Nephron (organoid): ENCODE results near the gene SYNE3.

Source experiments
- H3K27ac Mint-ChIP-seq, 3 experiments: 2 replicates each; pipeline ENCODE4 v1.8.0; 2020; ENCODE audit warnings: mixed read lengths in 3 of 3, mild to moderate bottlenecking in 2 of 3, moderate library complexity in 1 of 3
- H3K27me3 Mint-ChIP-seq: 2 replicates; pipeline ENCODE4 v1.8.0; 2021; ENCODE audit warnings: low read depth, mild to moderate bottlenecking, moderate library complexity, mixed read lengths
- H3K36me3 Mint-ChIP-seq: 2 replicates; pipeline ENCODE4 v1.8.0; 2020; ENCODE audit warnings: low read depth, mixed read lengths
- H3K4me1 Mint-ChIP-seq: 2 replicates; pipeline ENCODE4 v1.8.0; 2020; ENCODE audit warnings: mixed read lengths
- H3K4me3 Mint-ChIP-seq, 3 experiments: 2 replicates each; pipeline ENCODE4 v1.8.0; 2020; ENCODE audit warnings: mild to moderate bottlenecking in 3 of 3, mixed read lengths in 3 of 3, moderate library complexity in 2 of 3
- H3K9me3 Mint-ChIP-seq: 2 replicates; pipeline ENCODE4 v1.8.0; 2020; ENCODE audit warnings: mixed read lengths
- TF ChIP-seq, protein P1 (sequence below), 3 experiments: fragments of 200-600 bp; sonication (generic); IDR thresholded peaks; one replicate each; pipeline ENCODE4 v1.5.0; 2021; ENCODE audit warnings: antibody characterized with exemption in 3 of 3; ENCODE audit not compliant: unreplicated experiment in 3 of 3

SYNE3 gene, protein sequence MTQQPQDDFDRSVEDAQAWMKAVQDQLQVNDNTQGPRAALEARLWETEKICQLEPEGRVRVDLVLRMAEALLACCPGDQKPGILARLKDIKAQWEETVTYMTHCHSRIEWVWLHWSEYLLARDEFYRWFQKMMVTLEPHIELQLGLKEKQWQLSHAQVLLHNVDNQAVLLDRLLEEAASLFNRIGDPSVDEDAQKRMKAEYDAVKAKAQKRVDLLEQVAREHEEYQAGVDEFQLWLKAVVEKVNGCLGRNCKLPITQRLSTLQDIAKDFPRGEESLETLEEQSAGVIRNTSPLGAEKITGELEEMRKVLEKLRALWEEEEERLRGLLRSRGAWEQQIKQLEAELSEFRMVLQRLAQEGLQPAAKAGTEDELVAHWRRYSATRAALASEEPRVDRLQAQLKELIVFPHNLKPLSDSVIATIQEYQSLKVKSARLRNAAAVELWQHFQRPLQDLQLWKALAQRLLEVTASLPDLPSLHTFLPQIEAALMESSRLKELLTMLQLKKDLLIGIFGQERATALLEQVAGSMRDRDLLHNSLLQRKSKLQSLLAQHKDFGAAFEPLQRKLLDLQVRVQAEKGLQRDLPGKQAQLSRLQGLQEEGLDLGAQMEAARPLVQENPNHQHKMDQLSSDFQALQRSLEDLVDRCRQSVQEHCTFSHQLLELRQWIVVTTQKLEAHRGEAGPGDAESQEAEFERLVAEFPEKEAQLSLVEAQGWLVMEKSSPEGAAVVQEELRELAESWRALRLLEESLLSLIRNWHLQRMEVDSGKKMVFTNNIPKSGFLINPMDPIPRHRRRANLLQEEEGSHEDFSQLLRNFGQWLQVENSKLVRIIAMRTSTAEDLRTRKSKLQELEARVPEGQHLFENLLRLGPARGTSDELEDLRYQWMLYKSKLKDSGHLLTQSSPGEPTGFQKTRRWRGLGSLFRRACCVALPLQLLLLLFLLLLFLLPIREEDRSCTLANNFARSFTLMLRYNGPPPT

DNA sequence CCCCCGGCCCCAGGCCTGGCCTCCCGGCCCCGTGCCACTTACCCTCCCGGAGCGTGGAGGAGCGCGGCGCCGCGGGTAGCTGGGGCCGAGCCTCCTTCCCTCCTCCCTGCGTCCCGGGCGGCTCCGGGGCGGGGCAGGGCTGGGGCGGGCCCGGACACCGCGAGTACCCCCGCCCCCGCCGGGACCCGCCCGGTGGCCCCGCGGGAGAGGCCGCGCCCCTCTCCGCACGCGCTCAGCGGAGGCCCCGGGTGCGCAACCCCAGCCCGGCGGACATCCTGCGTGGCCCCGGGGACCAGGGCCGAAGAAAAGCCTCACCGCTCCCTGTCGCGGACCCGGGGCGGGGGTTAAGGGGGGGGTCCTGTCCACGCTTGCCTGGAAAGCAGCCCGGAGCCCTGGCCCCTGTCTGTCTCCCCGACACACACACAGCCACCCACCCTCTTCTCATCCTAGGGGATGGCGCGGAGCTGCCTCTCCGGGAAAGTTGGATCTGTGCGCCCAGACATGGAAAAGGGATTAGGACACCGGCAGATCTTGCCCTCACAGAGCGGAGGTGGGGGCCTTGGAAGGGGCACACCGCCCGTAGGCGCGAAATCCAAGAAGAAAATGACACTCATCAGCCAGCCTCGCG is at the start of gene SYNE3:
TSS of gene SYNE3 (minus strand) at position 97 of the 628 bp plus-strand sequence. CDS start 40,829 bp downstream, outside the sequence.
- H3K27me3 Mint-ChIP-seq: peaks cover 34% of the 10 kb centered on the region
- no peaks in the 10 kb centered on the region for H3K36me3 Mint-ChIP-seq
- peak within 1 kb of the TSS; percentile 79 to 90 (median 87) for H3K4me3 Mint-ChIP-seq
- H3K27ac Mint-ChIP-seq: peak within 1 kb of the TSS; percentile 61 to 83 (median 78)
- H3K9me3 Mint-ChIP-seq: no peaks in the 10 kb centered on the region
- H3K4me1 Mint-ChIP-seq: peaks cover 37% of the 10 kb centered on the region
- TF ChIP-seq, protein P1, sequence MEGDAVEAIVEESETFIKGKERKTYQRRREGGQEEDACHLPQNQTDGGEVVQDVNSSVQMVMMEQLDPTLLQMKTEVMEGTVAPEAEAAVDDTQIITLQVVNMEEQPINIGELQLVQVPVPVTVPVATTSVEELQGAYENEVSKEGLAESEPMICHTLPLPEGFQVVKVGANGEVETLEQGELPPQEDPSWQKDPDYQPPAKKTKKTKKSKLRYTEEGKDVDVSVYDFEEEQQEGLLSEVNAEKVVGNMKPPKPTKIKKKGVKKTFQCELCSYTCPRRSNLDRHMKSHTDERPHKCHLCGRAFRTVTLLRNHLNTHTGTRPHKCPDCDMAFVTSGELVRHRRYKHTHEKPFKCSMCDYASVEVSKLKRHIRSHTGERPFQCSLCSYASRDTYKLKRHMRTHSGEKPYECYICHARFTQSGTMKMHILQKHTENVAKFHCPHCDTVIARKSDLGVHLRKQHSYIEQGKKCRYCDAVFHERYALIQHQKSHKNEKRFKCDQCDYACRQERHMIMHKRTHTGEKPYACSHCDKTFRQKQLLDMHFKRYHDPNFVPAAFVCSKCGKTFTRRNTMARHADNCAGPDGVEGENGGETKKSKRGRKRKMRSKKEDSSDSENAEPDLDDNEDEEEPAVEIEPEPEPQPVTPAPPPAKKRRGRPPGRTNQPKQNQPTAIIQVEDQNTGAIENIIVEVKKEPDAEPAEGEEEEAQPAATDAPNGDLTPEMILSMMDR (IDR thresholded peaks at IDR 0.05; ENCODE audit: unreplicated experiment in 3 of 3): no peak

DNA sequence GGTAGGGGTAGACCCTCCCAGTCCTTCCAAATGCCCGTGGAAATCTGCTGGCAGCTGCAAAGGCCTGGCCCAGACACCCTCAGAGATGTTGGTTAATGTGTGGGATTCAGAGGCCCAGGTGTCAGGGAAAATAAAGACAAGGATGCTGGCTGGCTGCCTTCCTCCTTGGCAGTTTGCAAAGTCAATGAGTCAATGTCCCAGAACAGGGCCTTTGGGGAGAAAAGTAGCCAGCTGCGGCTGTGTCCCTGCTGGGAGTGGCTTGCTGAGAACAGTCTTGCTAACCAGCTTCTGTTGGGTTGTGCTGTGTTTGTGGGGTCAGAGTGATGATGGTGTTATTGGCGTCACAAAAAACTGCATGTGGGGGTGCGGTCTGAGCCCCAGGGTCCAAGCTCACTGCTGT is 47.6 kb upstream of the SYNE3 start:
- no peaks in the 10 kb centered on the region for H3K36me3 Mint-ChIP-seq
- no peaks in the 10 kb centered on the region for H3K9me3 Mint-ChIP-seq
- H3K4me1 Mint-ChIP-seq: no peaks in the 10 kb centered on the region
- H3K27me3 Mint-ChIP-seq: peaks cover 9% of the 10 kb centered on the region
- TF ChIP-seq, protein P1 (IDR thresholded peaks at IDR 0.05; ENCODE audit: unreplicated experiment in 3 of 3): no peak
- H3K4me3 Mint-ChIP-seq: no peak overlapping the region
- H3K27ac Mint-ChIP-seq: no peak overlapping the region

DNA sequence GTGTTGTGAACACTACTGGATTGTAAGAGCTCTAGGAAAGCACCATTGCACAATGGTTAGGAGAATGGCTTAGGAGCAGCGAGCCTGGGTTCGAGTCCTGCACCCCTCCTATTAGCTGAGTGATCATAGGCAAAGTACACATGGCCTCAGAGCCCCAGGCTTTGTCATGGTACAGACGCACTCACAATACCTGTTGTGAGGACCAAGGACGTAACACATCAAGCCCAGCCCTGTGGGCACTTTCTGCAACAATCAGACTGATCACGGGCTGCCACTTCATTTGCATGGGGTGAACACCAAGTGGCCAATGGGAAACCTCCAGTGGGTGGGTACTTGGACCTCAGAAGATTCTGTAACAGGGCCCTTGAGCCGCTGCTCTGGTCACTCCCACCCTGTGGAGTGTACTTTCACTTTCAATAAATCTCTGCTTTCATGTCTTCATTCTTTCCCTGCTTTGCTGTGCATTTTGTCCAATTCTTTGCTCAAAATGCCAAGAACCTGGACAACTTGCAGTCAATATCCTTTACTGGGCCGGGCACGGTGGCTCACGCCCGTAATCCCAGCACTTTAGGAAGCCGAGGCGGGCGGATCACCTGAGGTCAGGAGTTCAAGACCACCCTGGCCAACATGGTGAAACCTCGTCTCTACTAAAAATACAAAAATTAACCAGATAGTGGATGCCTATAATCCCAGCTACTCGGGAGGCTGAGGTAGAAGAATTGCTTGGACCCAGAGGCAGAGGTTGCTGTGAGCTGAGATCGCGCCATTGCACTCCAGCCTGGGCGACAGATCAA is 46.6 kb upstream of the SYNE3 start:
- TF ChIP-seq, protein P1 (IDR thresholded peaks at IDR 0.05; ENCODE audit: unreplicated experiment in 3 of 3): no peak
- Mint-ChIP-seq H3K36me3 (no peaks in the 10 kb centered on the region), H3K4me3 (no peak overlapping the region), H3K27me3 (peaks cover 9% of the 10 kb centered on the region), H3K27ac (no peak overlapping the region), H3K9me3 (no peaks in the 10 kb centered on the region), H3K4me1 (no peaks in the 10 kb centered on the region)

DNA sequence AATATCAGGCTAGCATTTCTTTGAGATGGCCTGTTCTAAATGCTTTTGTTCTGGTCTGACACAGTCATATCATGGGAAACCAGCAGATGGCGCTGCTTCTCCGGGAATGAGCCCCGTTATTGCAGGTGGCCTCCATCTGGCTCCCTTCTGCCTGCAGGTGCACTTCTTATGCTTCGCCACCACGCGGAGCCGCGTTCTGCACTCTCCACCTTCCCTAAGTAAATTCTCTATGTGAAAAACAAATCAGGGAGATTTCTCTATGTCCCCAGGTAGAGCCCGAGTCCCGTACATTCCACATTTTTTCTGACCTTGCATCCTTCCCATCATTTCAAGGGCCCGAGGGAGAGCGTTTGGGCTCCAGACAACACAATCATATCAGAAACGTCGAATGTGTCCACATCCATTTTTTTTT is 44.6 kb upstream of the SYNE3 start:
- H3K9me3 Mint-ChIP-seq: no peaks in the 10 kb centered on the region
- TF ChIP-seq, protein P1 (IDR thresholded peaks at IDR 0.05; ENCODE audit: unreplicated experiment in 3 of 3): peak; percentile 99
- H3K4me3 Mint-ChIP-seq: no peak overlapping the region
- no peaks in the 10 kb centered on the region for H3K4me1 Mint-ChIP-seq
- H3K36me3 Mint-ChIP-seq: no peaks in the 10 kb centered on the region
- H3K27me3 Mint-ChIP-seq: peaks cover 6% of the 10 kb centered on the region
- peak overlapping the region in 1 of 3 experiments; percentile 11 for H3K27ac Mint-ChIP-seq

DNA sequence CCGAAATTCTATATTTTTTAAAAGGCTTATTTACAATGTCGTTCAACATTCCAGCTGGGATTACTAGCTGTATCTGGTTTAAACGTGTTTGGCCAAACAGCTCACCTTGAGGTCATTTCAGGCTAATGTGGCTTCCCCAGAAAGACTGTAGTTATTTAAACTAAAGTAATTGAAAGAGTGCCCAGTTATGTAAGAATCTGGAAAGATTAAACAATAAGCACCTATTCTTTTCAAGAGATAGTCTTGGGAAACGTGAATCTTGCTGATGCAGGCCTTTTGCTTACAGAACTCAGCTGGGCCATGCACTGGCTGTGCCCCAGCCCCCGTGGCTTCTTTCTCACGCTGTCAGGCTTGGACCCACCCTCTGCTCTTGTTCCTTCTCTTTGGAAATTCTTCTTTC is 42.8 kb upstream of the SYNE3 start:
- no peaks in the 10 kb centered on the region for H3K9me3 Mint-ChIP-seq
- no peak overlapping the region for H3K4me3 Mint-ChIP-seq
- H3K27me3 Mint-ChIP-seq: peaks cover 5% of the 10 kb centered on the region

More for the DNA sequence above, 42.8 kb upstream of the SYNE3 start:
- TF ChIP-seq, protein P1 (IDR thresholded peaks at IDR 0.05; ENCODE audit: unreplicated experiment in 3 of 3): no peak
- Mint-ChIP-seq H3K4me1 (no peaks in the 10 kb centered on the region), H3K27ac (no peak overlapping the region), H3K36me3 (no peaks in the 10 kb centered on the region)
